GM12891 (cell line): ENCODE measurements around the gene POLR3F.

Experiments
- PAX5 ChIP-seq: IDR thresholded peaks from 2 replicates; pipeline ENCODE4 v1.6.1; 2011; ENCODE audit warnings: low read length, moderate library complexity, mild to moderate bottlenecking; ENCODE audit not compliant: insufficient read depth, severe bottlenecking
- POLR2A ChIP-seq: IDR thresholded peaks from 2 replicates; pipeline ENCODE4 v1.6.1; 2011; ENCODE audit warnings: low read depth, low read length, control low read depth
- POLR2AphosphoS5 ChIP-seq: IDR thresholded peaks from 2 replicates; pipeline ENCODE4 v1.6.1; 2011; ENCODE audit warnings: low read depth, low read length, control low read depth
- POU2F2 ChIP-seq: IDR thresholded peaks from 2 replicates; pipeline ENCODE4 v1.6.1; 2011; ENCODE audit warnings: low read depth, mild to moderate bottlenecking, control low read depth, low read length, moderate library complexity
- SPI1 ChIP-seq: IDR thresholded peaks from 2 replicates; pipeline ENCODE4 v1.6.1; 2011; ENCODE audit warnings: low read depth, low read length, control low read depth
- TAF1 ChIP-seq: IDR thresholded peaks from 2 replicates; pipeline ENCODE4 v1.6.1; 2011; ENCODE audit warnings: low read depth, low read length, control low read depth

DNA sequence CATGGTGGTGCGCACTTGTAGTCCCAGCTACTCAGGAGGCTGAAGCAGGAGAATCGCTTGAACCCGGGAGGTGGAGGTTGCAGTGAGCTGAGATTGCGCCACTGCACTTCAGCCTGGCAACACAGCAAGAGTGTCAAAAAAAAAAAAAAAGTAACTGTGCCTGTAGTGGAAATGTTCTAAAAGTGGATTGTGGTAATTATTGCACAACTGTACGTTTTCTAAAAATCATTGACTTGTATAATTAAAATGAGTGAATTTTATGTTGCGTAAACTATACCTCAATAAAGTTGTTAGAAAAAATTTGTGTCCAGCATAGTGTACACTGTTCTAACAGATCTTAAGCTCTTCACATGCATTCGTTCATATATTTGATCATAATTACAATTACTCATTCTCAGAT is 46.0 kb downstream of the POLR3F start:
- TF ChIP-seq POU2F2 (no peak), POLR2A (no peak), POLR2AphosphoS5 (no peak), TAF1 (no peak), PAX5 (no peak), SPI1 (no peak)
